Neural progenitor cell (in vitro differentiated cells): ENCODE measurements around the gene KCNQ1. TPM values are rescaled to one million over a fixed set of nuclear protein-coding genes. Genes with fewer than 3 reads are reported as not detected.

Experiments
- DNase-seq: peaks from one replicate; pipeline ENCODE4 v3.0.0-alpha.2; 2016; ENCODE audit warnings: low spot score
- H2AFZ ChIP-seq: fragments of 200-600 bp; sonication (generic); replicated peaks from 2 replicates; pipeline ENCODE4 v1.6.1; 2016; ENCODE audit warnings: antibody characterized with exemption
- H3F3A ChIP-seq: fragments of 200-600 bp; sonication (generic); 2 replicates; pipeline ENCODE4 v1.6.1; 2016; ENCODE audit warnings: antibody characterized with exemption, low read depth
- H3K27ac ChIP-seq: fragments of 200-600 bp; sonication (generic); 2 replicates; pipeline ENCODE4 v1.5.1; 2016; ENCODE audit warnings: mild to moderate bottlenecking
- H3K27me3 ChIP-seq: fragments of 200-600 bp; sonication (generic); 2 replicates; pipeline ENCODE4 v1.6.1; 2016; ENCODE audit warnings: mild to moderate bottlenecking, moderate library complexity
- H3K36me3 ChIP-seq: fragments of 200-600 bp; sonication (generic); 2 replicates; pipeline ENCODE4 v1.5.1; 2016
- H3K4me1 ChIP-seq: fragments of 200-600 bp; sonication (generic); 2 replicates; pipeline ENCODE4 v1.6.1; 2016; ENCODE audit warnings: mixed run types
- H3K4me2 ChIP-seq: fragments of 200-600 bp; sonication (generic); 2 replicates; pipeline ENCODE4 v1.6.1; 2016
- H3K4me3 ChIP-seq: fragments of 200-600 bp; sonication (generic); 2 replicates; pipeline ENCODE4 v1.5.1; 2016
- H3K79me2 ChIP-seq: fragments of 200-600 bp; sonication (generic); 2 replicates; pipeline ENCODE4 v1.6.1; 2016; ENCODE audit warnings: low read depth
- H3K9ac ChIP-seq: fragments of 200-600 bp; sonication (generic); 2 replicates; pipeline ENCODE4 v1.6.1; 2016
- H3K9me3 ChIP-seq: fragments of 200-600 bp; sonication (generic); 2 replicates; pipeline ENCODE4 v1.5.1; 2016; ENCODE audit warnings: low read depth
- H4K20me1 ChIP-seq: fragments of 200-600 bp; sonication (generic); 2 replicates; pipeline ENCODE4 v1.6.1; 2016; ENCODE audit warnings: low read depth
- H3K27ac Mint-ChIP-seq: 3 replicates; pipeline ENCODE4 v1.8.0; 2021; ENCODE audit warnings: mixed read lengths
- H3K27me3 Mint-ChIP-seq: 2 replicates; pipeline ENCODE4 v1.8.0; 2022; ENCODE audit warnings: low read depth, mild to moderate bottlenecking, inconsistent platforms, moderate library complexity, mixed read lengths; ENCODE audit not compliant: insufficient read depth
- H3K36me3 Mint-ChIP-seq: 3 replicates; pipeline ENCODE4 v1.8.0; 2021; ENCODE audit warnings: mixed read lengths
- H3K4me1 Mint-ChIP-seq: 3 replicates; pipeline ENCODE4 v1.8.0; 2021; ENCODE audit warnings: mixed read lengths
- H3K4me3 Mint-ChIP-seq: 3 replicates; pipeline ENCODE4 v1.8.0; 2021; ENCODE audit warnings: mild to moderate bottlenecking, moderate library complexity, mixed read lengths
- H3K9me3 Mint-ChIP-seq: 3 replicates; pipeline ENCODE4 v1.8.0; 2020; ENCODE audit warnings: mixed read lengths
- CTCF ChIP-seq: fragments of 200-600 bp; sonication (generic); IDR thresholded peaks from 2 replicates; pipeline ENCODE4 v1.5.1; 2017; ENCODE audit warnings: antibody characterized with exemption, mild to moderate bottlenecking
- EZH2 ChIP-seq: fragments of 200-600 bp; sonication (generic); IDR thresholded peaks from 2 replicates; pipeline ENCODE4 v1.6.1; 2017; ENCODE audit warnings: antibody characterized with exemption, mild to moderate bottlenecking, moderate library complexity
- EZH2phosphoT487 ChIP-seq: fragments of 200-600 bp; sonication (generic); IDR thresholded peaks from 2 replicates; pipeline ENCODE4 v1.6.1; 2017; ENCODE audit warnings: antibody characterized with exemption
- total RNA-seq: library from RNA; depleted of rRNA; stranded (reverse); fragments of >200 nt; gene quantifications from 2 replicates; pipeline ENCODE4 v1.2.3, GENCODE V29; 2015; ENCODE audit warnings: low replicate concordance

Gene KCNQ1
- total RNA-seq, 1 donor from 2014 or later, result 0.11 TPM

GRCh38 chr11:2827256-2827655 is 382.4 kb downstream of the KCNQ1 start:
- H3K27ac Mint-ChIP-seq, result peak overlapping the region; percentile 42
- H3K27ac ChIP-seq, result no peak overlapping the region
- TF ChIP-seq CTCF (no peak), EZH2 (no peak), EZH2phosphoT487 (no peak)
- H3K9me3 ChIP-seq, result peaks cover 6% of the 10 kb centered on the region
- no peaks in the 10 kb centered on the region for H4K20me1 ChIP-seq
- peaks cover 20% of the 10 kb centered on the region for H3K27me3 Mint-ChIP-seq
- DNase-seq, result no peak
- no peak overlapping the region for H3K9ac ChIP-seq
- no peak overlapping the region for H2AFZ ChIP-seq
- H3K4me3 Mint-ChIP-seq, result no peak overlapping the region
- H3K9me3 Mint-ChIP-seq, result peaks cover 43% of the 10 kb centered on the region
- H3K36me3 ChIP-seq, result no peaks in the 10 kb centered on the region
- H3K4me3 ChIP-seq, result no peak overlapping the region
- no peaks in the 10 kb centered on the region for H3F3A ChIP-seq
- peaks cover 14% of the 10 kb centered on the region for H3K4me1 ChIP-seq
- no peaks in the 10 kb centered on the region for H3K79me2 ChIP-seq
- H3K36me3 Mint-ChIP-seq, result peaks cover 12% of the 10 kb centered on the region
- peaks cover 28% of the 10 kb centered on the region for H3K4me1 Mint-ChIP-seq
- H3K4me2 ChIP-seq, result no peak overlapping the region
- H3K27me3 ChIP-seq, result no peaks in the 10 kb centered on the region

- no peak for TF ChIP-seq EZH2
- TF ChIP-seq EZH2phosphoT487, result no peak
- TF ChIP-seq CTCF, result no peak
- Mint-ChIP-seq H3K9me3 (peaks cover 38% of the 10 kb centered on the region), H3K27ac (no peak overlapping the region), H3K4me3 (peak overlapping the region; percentile 34), H3K27me3 (peaks cover 20% of the 10 kb centered on the region), H3K36me3 (peaks cover 10% of the 10 kb centered on the region), H3K4me1 (peaks cover 28% of the 10 kb centered on the region)
- DNase-seq, result no peak
- H3K4me2 ChIP-seq, result no peak overlapping the region
- H3K9ac ChIP-seq, result no peak overlapping the region
- peaks cover 6% of the 10 kb centered on the region for H3K9me3 ChIP-seq
- H3K4me3 ChIP-seq, result no peak overlapping the region
- H3K36me3 ChIP-seq, result no peaks in the 10 kb centered on the region
- no peaks in the 10 kb centered on the region for H3K27me3 ChIP-seq
- peaks cover 14% of the 10 kb centered on the region for H3K4me1 ChIP-seq
- no peak overlapping the region for H2AFZ ChIP-seq
- H4K20me1 ChIP-seq, result no peaks in the 10 kb centered on the region
- H3K79me2 ChIP-seq, result no peaks in the 10 kb centered on the region
- no peaks in the 10 kb centered on the region for H3F3A ChIP-seq
- H3K27ac ChIP-seq, result no peak overlapping the region
These were observed 383.0 kb downstream of the KCNQ1 start for GRCh38 chr11:2827792-2828191.

- Mint-ChIP-seq H3K27ac (no peak overlapping the region), H3K4me1 (peaks cover 28% of the 10 kb centered on the region), H3K4me3 (no peak overlapping the region), H3K27me3 (peaks cover 16% of the 10 kb centered on the region), H3K36me3 (peaks cover 8% of the 10 kb centered on the region), H3K9me3 (peaks cover 30% of the 10 kb centered on the region)
- Histone ChIP-seq H3K27ac (no peak overlapping the region), H3K4me3 (no peak overlapping the region), H3K9me3 (peaks cover 6% of the 10 kb centered on the region), H3K4me2 (no peak overlapping the region), H3K4me1 (peaks cover 14% of the 10 kb centered on the region), H3F3A (no peaks in the 10 kb centered on the region), H3K79me2 (no peaks in the 10 kb centered on the region), H3K27me3 (no peaks in the 10 kb centered on the region), H3K36me3 (no peaks in the 10 kb centered on the region), H3K9ac (no peak overlapping the region), H2AFZ (no peak overlapping the region), H4K20me1 (no peaks in the 10 kb centered on the region)
- TF ChIP-seq EZH2 (no peak), EZH2phosphoT487 (no peak), CTCF (no peak)
- DNase-seq, result no peak
These were observed 383.9 kb downstream of the KCNQ1 start for GRCh38 chr11:2828585-2829330.
